Amniotic stem cell (primary cell): ENCODE data around the gene AHCYL1.
"Not testable (repeated sequence)": the region's sequence is repeated elsewhere in the genome, so short reads cannot be mapped to it uniquely, and the experiment has no call there.

Experiments used
- DNase-seq: peaks from one replicate; lab custom pipeline; 2025; lab: John Stamatoyannopoulos, UW

AHCYL1 gene

GRCh38 chr1:109997867-109998229 is 13.3 kb downstream of the AHCYL1 start:
- DNase-seq = no peak

GRCh38 chr1:110002695-110003094 is 18.1 kb downstream of the AHCYL1 start:
- no peak for DNase-seq

GRCh38 chr1:110003747-110004428 is 19.3 kb downstream of the AHCYL1 start:
- peak; percentile 95 for DNase-seq

- no peak for DNase-seq
Measured at GRCh38 chr1:110004583-110004982, 20.0 kb downstream of the AHCYL1 start.

- no peak for DNase-seq
Measured at GRCh38 chr1:110005971-110006370, 21.4 kb downstream of the AHCYL1 start.

- no peak for DNase-seq
Measured at GRCh38 chr1:110006516-110006915, 22.0 kb downstream of the AHCYL1 start.

- DNase-seq = no peak
Measured at GRCh38 chr1:110007046-110007830, 22.7 kb downstream of the AHCYL1 start.

- no peak for DNase-seq
Measured at GRCh38 chr1:110008971-110009565, 24.5 kb downstream of the AHCYL1 start.

GRCh38 chr1:110011527-110012041 is 27.0 kb downstream of the AHCYL1 start:
- no peak for DNase-seq

- DNase-seq = no peak
Measured at GRCh38 chr1:110012100-110012780, 27.7 kb downstream of the AHCYL1 start.

- no peak for DNase-seq
Measured at GRCh38 chr1:110017792-110018191, 33.2 kb downstream of the AHCYL1 start.

GRCh38 chr1:110018396-110018795 is 33.8 kb downstream of the AHCYL1 start:
- no peak for DNase-seq

- DNase-seq = no peak
Measured at GRCh38 chr1:110019770-110020169, 35.2 kb downstream of the AHCYL1 start.

GRCh38 chr1:110021285-110021684 is 36.7 kb downstream of the AHCYL1 start:
- DNase-seq = no peak

- DNase-seq = no peak
Measured at GRCh38 chr1:110024613-110025012, 40.0 kb downstream of the AHCYL1 start.

GRCh38 chr1:110030687-110031086 is 46.1 kb downstream of the AHCYL1 start:
- not testable (repeated sequence) for DNase-seq

- no peak for DNase-seq
Measured at GRCh38 chr1:110032327-110032726, 47.8 kb downstream of the AHCYL1 start.

- no peak for DNase-seq
Measured at GRCh38 chr1:110033421-110033820, 48.9 kb downstream of the AHCYL1 start.

GRCh38 chr1:110034040-110034450 is 49.5 kb downstream of the AHCYL1 start:
- no peak for DNase-seq

- DNase-seq = peak; percentile 82
Measured at GRCh38 chr1:110034451-110035235, 50.1 kb downstream of the AHCYL1 start, which contains the start of gene STRIP1. Gene STRIP1 (plus strand): TSS chr1:110034624. CDS start chr1:110034638, 14 bp downstream.

GRCh38 chr1:110035236-110035752 is 50.7 kb downstream of the AHCYL1 start:
- DNase-seq = no peak
